HG03442 (cell line): Measurements from ENCODE around the gene MFNG.

Source experiments
- ATAC-seq: cut with Tn5 transposase; IDR thresholded peaks from one replicate; pipeline ENCODE4 v1.9.1; 2021; ENCODE audit warnings: mild to moderate bottlenecking, moderate library complexity; ENCODE audit not compliant: unreplicated experiment

Gene MFNG

DNA sequence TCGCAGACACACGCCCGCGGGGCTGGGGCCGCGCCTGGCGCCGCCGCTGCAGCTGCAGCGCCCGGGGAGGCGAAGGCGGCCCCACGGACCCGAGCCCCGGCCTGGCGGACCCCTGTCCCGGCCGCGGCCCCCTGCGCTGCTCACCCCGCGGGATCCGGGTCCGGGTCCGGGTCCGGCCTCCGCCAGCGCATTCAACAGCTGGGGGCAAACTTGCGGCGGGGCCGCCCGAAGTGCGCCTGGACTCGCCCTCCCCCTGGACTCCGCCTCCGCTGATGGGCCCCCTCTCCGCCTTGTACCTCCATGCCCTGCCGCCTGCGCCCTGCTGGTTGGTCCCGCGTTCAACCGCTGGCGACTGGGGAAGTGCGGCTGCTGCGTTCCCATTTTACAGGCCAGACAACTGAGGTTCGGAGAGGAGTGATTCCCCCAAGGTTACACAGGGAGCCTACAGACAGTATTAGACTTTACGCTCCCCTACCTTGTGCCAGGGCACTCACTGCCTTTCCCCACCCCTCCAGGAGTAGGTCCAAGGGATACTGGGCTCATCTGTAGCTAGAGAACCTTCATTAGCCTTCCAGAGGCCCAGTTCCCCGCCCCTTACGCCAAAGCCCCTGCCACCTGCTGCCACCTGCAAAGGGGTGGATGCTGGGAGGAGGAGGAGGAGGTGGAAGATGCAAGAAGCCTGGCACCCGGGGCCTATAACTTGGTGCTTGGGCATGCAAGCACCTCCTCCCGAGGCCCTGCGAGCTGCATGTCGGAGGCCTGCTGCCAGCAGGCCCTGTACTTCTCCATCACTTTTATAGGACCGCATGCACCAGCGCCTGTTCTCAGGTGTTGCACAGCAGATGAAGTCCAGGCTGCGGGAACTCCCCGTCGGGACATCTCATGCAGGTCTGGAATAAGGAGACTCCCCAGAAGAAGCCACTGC, 58.2 kb downstream of the MFNG start:
- no peak for ATAC-seq

DNA sequence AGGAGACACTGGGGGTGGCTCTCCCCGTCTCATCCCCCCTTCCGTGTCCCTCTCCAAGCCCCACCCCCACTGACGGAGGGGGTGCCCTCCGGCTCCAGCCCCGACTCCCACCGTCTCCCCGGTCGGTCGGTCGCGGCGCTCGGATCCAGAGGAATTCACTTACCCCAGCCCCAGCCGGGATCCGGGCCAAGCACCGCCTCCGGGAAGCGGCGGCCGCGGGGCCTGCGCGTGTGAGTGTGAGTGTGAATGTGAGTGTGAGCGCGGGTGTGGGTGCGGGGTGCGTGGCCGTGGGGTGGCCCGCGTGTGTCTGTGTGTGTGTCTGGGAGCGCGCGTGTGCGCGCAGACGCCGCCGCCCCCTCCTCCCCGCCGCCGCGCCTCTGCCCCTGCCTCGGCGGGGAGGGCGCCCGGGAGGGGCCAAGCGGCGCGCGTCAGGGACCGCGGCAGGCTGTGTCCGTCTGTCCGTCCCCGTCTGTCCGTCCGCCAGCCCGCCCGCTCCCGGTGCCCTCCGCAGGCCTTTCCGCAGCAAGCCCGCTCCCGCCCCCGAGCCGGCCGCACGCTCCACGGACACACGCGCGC, 59.0 kb downstream of the MFNG start, which contains the start of gene ELFN2:
TSS of gene ELFN2 (minus strand) at position 345 of the 576 bp plus-strand sequence. CDS start 51,945 bp downstream, outside the sequence.
- ATAC-seq: no peak

DNA sequence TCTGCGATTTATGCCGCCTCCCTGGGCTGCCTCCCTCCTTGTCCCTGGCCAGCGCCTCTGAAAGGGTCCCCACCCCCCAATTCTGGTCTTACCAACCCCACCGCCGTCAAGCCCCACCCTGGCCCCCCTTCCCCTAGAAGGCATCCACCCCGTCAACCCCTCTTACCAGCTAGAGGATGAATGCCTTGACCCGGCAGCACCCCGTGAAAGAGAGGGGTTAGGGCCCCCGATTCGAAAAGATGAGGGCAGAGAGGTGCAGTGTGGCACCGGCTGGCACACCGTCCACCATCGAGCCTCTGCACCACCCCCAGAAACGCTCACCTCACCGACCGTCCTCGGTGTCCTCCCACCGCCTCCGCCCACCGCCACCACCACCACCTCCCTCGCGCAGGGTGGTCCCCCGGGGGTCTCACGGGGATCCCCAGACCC, 59.5 kb downstream of the MFNG start:
- ATAC-seq: no peak

DNA sequence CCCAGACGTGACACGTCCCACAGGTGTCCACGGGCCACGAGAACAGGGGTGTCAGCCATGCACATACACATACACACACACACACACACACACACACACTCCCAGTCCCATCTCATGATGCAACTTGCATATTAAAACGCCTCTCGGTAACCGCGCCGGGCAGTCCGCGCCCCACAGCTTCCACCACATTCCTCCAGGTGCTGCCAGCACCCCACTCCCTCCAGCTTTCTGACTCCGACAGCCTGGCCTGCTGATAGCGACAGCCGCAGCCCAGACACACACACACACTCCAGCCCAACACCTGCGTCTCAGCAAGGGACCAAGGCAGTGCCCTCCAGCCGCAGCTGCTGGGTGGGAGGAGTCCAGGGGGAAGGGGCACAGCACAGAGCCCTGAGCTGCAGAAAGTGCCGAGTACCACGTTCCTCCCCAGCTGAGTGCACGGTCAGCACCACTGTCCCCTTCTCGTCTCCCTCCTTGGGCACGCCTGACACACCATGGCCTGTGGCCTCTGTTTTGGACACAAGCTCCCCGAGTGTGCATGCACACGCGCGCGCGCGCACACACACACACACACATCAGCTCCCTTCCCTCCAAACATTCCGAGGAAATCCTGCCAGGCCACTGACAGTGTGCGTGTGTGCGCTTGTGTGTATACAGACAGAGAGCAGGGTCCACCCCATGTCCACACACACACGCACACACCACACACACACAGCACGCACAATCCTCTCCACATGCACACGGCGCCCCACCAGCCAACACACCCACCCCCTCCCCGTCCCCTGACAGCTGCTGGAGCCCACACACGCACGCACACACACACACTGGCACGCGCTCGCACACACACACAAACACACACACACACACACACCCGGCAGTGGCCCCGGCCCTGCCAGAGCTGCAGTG, 60.1 kb downstream of the MFNG start:
- ATAC-seq: no peak

DNA sequence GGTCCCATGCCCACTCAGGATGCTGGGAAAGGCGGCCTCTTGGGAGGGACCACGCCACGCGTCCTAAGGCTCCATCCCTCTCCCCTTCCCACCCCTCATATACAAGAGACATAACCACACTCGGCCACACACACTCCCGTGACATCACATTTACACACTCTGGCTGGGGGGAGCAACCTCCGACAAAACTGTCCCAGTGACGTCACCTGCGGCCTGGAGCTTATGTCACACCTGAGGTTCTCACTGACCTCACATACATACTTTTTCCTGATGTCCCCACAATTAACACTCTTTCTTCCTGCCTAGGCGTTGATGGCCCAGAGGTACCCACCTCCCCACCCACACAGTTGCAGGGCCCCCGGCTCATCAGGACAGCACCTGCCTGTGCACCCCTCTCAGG, 60.8 kb downstream of the MFNG start:
- no peak for ATAC-seq

DNA sequence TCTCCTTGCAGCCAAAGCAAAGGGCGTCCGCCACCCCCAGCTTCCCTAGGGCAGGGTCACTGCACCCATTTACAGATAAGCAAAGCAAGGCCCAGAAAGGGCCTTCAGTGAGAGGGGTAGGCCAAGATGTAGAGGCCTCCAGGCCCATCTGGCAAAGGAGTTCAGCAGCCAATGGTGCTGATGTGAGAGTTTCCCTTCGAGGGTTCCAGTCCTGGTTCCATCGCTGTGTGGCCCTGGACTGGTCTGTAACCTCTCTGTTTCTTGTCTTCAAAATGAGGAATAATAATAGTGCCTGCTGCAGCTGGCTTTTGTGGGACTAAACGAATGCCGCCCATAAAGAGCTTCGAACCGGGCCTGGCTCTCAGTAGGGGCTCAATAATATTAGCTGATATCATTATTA, 62.9 kb downstream of the MFNG start:
- no peak for ATAC-seq

DNA sequence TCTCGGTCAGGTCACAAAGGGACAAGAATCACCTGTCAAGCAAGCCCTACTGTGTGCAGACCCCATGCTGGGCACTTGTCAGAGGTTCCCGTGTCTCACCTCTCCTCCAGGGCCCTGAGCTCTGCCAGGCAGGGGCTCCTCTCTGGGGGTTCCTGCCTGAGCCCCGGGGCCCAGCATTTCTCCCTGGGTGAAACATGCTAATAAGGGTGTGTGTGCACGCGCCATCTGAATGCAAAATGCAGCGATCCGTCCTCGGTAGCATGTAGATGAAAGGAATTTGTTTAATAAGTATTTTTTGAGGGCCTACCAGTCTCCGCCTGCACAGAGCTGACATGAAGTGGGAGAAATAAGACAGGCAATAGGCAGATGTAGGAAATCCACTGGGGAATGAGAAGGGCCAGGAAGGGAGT, 64.7 kb downstream of the MFNG start:
- no peak for ATAC-seq

DNA sequence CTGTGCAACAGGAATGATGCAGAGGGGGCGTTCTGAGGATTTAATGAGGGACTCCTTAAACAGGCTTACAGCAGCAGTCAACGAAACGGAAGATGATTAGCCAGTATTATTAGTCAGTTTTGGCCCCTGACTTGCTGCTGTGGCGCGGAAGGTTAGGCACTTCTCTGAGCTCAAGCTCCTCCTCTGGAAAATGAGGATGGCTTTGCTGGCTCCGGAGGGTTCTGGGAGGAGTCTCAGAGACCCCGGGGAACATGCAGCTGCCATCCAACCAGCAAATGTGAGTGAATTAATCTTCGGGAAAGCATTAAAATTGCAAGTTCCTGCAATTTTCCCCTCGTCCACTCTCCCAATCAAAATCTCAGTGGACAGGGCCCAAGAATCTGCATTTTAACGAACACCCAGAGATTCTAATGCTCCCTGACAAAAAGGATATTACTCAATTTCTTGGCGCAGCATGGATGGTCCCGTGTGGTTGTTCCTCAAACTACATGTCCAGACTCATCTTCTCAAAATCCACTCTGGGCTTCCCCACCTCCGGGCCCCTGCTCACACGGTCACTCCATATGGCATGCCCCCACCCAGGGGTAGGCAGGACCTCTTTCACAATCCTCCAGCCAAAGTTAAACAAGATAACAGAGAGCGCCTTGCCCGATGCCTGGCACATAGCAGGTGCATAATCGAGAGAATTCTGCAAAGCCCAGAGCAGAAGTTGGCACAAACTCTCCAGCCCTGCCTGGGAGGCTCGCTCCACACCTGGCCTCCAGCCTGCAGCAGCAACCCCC, 65.3 kb downstream of the MFNG start:
- no peak for ATAC-seq

DNA sequence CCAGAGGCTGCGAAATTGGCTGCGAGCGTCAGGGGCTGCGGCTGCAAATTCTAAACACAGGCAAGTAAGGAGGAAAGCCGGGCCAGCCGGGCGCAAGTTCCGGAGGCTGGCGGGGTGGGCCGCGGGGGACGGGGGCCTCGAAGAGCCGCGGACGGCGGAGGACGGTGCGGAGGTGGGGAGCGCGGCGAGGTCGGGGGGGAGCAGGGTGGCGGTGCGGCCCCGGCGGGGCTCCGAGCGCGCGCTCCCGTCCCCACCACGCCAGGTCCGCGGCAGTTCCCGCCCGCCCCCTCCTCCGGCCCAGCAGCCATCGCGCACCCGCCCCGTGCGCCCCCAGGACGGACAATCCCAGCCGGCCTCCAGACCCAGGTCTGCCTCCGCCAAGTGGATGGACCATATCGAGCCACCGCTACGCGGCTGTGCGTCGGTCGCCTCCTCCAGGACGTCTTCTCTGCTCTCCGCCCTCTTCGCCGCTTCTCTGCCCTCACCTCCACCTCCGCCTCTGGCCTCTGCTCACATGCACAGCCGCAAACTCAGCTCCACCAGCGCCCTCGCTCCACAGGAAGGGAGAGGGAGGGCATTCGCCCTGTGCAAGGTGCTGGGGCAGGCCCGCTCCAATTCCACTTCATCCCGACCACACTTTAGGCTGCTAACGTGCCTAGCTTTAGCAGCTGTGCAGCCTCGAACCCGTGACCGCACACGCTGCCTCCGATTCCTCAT, 66.1 kb downstream of the MFNG start:
- ATAC-seq: no peak

DNA sequence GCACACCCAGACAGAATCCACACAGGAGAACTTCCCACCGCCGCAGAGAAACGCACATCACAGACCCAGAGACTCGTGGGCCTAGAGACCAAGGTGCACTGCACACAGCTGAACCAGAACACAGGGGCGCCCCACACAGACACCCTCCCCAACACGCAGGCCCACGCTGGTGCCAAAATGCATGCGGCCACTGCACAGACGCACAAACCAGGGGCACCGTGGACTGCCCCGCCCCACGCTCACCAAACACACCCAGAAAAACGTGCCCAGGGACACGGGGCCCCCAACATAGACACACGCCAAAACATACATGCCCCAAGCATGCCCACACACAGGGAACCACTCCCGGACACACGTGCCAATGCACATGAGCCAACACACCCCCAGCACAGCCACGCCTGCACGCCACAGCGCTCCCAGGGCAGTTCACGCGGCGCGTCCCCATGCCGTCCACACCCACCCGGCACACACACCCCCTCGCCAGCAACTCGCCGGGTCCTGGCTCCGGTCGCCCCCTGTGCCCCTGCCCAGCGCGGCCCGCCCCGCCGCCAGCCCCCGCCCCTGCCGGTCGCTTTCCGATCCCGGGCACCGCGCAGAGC, 66.7 kb downstream of the MFNG start:
- no peak for ATAC-seq
